Heart left ventricle (tissue), 13 donors: Measurements from ENCODE around the gene ING1.
"Not testable (repeated sequence)": the region's sequence is repeated elsewhere in the genome, so short reads cannot be mapped to it uniquely, and the experiment has no call there.

Experiments used
- CTCF ChIP-seq, 12 donors: fragments of 200-600 bp; sonication (generic) in 4 of 12; IDR thresholded peaks; one replicate each; pipeline versions ENCODE4 v1.5.0 to v1.8.0; 2018 to 2022; ENCODE audit warnings: antibody characterized with exemption in 12 of 12, mild to moderate bottlenecking in 5 of 12
- POLR2A ChIP-seq, 2 donors: fragments of 450-650 bp; IDR thresholded peaks; one replicate each; pipeline ENCODE4 v1.6.1; 2017; ENCODE audit warnings: antibody characterized with exemption in 2 of 2, mild to moderate bottlenecking in 2 of 2, moderate library complexity in 2 of 2
- donor health status: ischemic (EF 13 %, LVEDD 7.1; RV severe dilation, severe dysfunction).
- donor health status: DM: no; HTN: yes; CAD: no.
- donor health status: DM: no; HTN: no; CAD: no.
- donor health status: ischemic (EF 25% LVEDD 6.9; RV normal size, moderate dysfunction).
- donor health status: ischemic (EF 25% LVEDD 5.7; RV mildly dilated, moderate dysfunction).
- donor health status: ischemic (EF 35%, LVEDD 5.7; RV mildly dilated, moderate dysfunction).
- donor health status: nonischemic (EF 11% LVEDD 7.7; RV severe dilation, severe dysfunction).
- donor health status: DM: yes; HTN: yes; CAD: no.
- donor health status: PGD.
- donor health status: ischemic (EF 29% LVEDD 5.4; RV normal size, mild dysfunction).
- donor health status: nonischemic (EF 23%, LVEDD 6.1; RV moderate dilation, normal function).

- TF ChIP-seq CTCF, POLR2A (IDR thresholded peaks at IDR 0.05): not testable (repeated sequence)
Observed at GRCh38 chr13:110726153-110726552, 12.7 kb downstream of the ING1 start.
